GM12892 (cell line): ENCODE data around the gene GRID1.

Experiments used
- POLR2A ChIP-seq: IDR thresholded peaks from 2 replicates; pipeline ENCODE4 v1.6.1; 2011; ENCODE audit warnings: low read depth, low read length, control low read depth
- POLR2AphosphoS5 ChIP-seq: IDR thresholded peaks from 2 replicates; pipeline ENCODE4 v1.6.1; 2011; ENCODE audit warnings: low read depth, low read length, control low read depth
- TAF1 ChIP-seq: IDR thresholded peaks from 2 replicates; pipeline ENCODE4 v1.6.1; 2011; ENCODE audit warnings: low read depth, mild to moderate bottlenecking, control low read depth, low read length, borderline replicate concordance

DNA sequence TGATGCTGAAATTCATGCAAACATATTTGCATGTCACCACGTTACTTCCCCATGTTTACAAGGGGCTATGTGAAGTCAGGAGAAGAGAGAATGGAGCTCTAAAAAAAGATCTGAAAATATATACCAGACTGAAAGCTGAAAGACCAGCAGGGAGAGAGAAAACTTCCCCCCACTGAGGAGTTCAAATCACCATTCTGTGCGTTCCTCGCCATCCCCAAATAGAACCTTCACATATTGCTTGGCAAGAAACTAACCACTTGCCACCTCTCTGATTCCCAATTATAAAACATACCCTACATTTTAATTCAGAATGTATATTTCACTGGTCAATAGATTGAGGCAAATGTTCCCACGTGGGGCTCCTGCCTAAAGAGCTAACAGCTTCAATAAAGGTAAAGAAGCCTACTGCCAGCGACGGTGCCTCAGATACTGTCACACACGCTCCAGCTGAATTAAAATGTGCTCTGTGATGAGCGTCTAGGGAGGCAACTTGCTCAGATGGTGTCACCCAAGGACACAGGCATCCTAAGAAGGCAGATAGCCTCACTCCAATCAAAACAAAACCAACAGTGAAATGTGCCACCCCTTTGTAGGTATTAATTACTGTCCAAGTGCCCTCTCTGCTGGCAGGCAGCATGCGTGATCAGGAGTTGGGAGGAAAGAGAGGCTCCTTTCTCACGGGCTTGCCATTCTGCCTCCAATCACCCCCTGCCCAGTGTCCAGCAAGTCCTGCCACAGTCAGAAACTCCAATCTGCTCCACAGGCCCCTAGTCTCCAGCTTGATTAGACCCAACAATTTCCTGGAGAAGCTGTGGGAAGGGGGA, 298.2 kb downstream of the GRID1 start:
- TF ChIP-seq POLR2A (no peak), TAF1 (no peak), POLR2AphosphoS5 (no peak)
